GM13976 (cell line): ENCODE data around the gene TAS2R31.
"Not testable (repeated sequence)": the region's sequence is repeated elsewhere in the genome, so short reads cannot be mapped to it uniquely, and the experiment has no call there.

Source experiments
- DNase-seq: peaks from one replicate; pipeline ENCODE4 v3.0.0; 2012; ENCODE audit warnings: low spot score
- CTCF ChIP-seq: IDR thresholded peaks from 2 replicates; pipeline ENCODE4 v1.5.1; 2012; ENCODE audit warnings: borderline replicate concordance, mild to moderate bottlenecking; ENCODE audit not compliant: insufficient read depth; ENCODE audit errors: extremely low read depth, missing control alignments, control extremely low read depth
- in situ Hi-C: fragments of 300-500 bp; cut with MboI; formaldehyde crosslinking; loops from one replicate; pipeline ENCODE4 v1.12.0; 2022; ENCODE audit warnings: low sequenced_read_pairs, mixed read lengths, inconsistent platforms; ENCODE audit not compliant: unreplicated experiment

The TAS2R31 gene

GRCh38 chr12:11059784-11060183 is 28.6 kb upstream of the TAS2R31 start:
- TF ChIP-seq CTCF: no peak
- in situ Hi-C loops: no loop called here
- no peak for DNase-seq

- no peak for DNase-seq
- in situ Hi-C loops: no loop called here
- TF ChIP-seq CTCF: no peak
Observed at GRCh38 chr12:11059041-11059440, 27.8 kb upstream of the TAS2R31 start.

- no peak for TF ChIP-seq CTCF
- no peak for DNase-seq
- in situ Hi-C loops: no loop called here
Observed at GRCh38 chr12:11055306-11055705, 24.1 kb upstream of the TAS2R31 start.

- not testable (repeated sequence) for DNase-seq
Observed at GRCh38 chr12:11049806-11050531, 18.8 kb upstream of the TAS2R31 start.

GRCh38 chr12:11041366-11041765 is 10.2 kb upstream of the TAS2R31 start:
- DNase-seq, in situ Hi-C loops: not testable (repeated sequence)

More at GRCh38 chr12:11049806-11050531, 18.8 kb upstream of the TAS2R31 start:
- in situ Hi-C loops: not testable (repeated sequence)

GRCh38 chr12:11040162-11040561 is 9.0 kb upstream of the TAS2R31 start:
- no peak for TF ChIP-seq CTCF
- in situ Hi-C loops: no loop called here

GRCh38 chr12:11039171-11039570 is 8.0 kb upstream of the TAS2R31 start:
- TF ChIP-seq CTCF: no peak

More at GRCh38 chr12:11040162-11040561, 9.0 kb upstream of the TAS2R31 start:
- no peak for DNase-seq

GRCh38 chr12:11033959-11034358 is 2.8 kb upstream of the TAS2R31 start:
- DNase-seq, in situ Hi-C loops: not testable (repeated sequence)

More at GRCh38 chr12:11039171-11039570, 8.0 kb upstream of the TAS2R31 start:
- no peak for DNase-seq
- in situ Hi-C loops: no loop called here
